MM.1S (cell line): Measurements from ENCODE around the gene COPE.

Experiments used
- EZH2phosphoT487 ChIP-seq: fragments of 300-600 bp; sonication (generic); IDR thresholded peaks from 2 replicates; pipeline ENCODE4 v1.6.1; 2018; ENCODE audit warnings: antibody characterized with exemption, low read length
- TF ChIP-seq, protein P1 (sequence below): fragments of 300-600 bp; sonication (generic); IDR thresholded peaks from 2 replicates; pipeline ENCODE4 v1.5.1; 2016; ENCODE audit warnings: antibody characterized with exemption, low read length, mixed read lengths

DNA sequence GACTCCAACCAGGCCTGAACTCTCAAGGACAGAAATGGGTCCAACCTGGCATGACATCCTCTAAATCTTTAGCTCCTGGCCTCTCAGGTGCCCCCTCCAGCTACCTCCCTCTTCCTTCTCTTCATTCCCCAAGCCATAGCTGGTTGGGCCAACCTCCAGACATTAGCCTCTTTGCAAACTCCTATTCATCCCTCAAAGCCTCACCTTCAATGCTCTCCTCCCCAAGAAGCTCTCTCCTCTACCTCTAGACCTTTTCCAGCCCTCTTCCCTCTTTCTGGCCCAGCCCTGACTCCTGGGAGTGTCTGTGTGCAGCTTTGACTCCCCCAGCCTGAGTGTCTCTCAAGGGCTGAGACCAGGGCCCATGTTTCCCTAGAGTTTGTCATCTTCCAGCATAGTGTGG, 27.1 kb upstream of the COPE start:
- TF ChIP-seq, protein P1, sequence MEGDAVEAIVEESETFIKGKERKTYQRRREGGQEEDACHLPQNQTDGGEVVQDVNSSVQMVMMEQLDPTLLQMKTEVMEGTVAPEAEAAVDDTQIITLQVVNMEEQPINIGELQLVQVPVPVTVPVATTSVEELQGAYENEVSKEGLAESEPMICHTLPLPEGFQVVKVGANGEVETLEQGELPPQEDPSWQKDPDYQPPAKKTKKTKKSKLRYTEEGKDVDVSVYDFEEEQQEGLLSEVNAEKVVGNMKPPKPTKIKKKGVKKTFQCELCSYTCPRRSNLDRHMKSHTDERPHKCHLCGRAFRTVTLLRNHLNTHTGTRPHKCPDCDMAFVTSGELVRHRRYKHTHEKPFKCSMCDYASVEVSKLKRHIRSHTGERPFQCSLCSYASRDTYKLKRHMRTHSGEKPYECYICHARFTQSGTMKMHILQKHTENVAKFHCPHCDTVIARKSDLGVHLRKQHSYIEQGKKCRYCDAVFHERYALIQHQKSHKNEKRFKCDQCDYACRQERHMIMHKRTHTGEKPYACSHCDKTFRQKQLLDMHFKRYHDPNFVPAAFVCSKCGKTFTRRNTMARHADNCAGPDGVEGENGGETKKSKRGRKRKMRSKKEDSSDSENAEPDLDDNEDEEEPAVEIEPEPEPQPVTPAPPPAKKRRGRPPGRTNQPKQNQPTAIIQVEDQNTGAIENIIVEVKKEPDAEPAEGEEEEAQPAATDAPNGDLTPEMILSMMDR, result no peak
- TF ChIP-seq EZH2phosphoT487, result no peak
